H9 (cell line): ENCODE results near the gene UBE2L3. TPM values are rescaled to one million over a fixed set of nuclear protein-coding genes. Genes with fewer than 3 reads are reported as not detected.

Source experiments
- DNase-seq: peaks from one replicate; pipeline ENCODE4 v3.0.0-alpha.2; 2017
- H2AFZ ChIP-seq: one replicate; pipeline ENCODE4 v1.6.1; 2013; ENCODE audit warnings: mild to moderate bottlenecking, low read length, control low read depth, moderate library complexity
- H2AK5ac ChIP-seq: 2 replicates; pipeline ENCODE4 v1.6.1; 2013; ENCODE audit warnings: low read length, control low read depth, mixed read lengths; ENCODE audit not compliant: insufficient read length
- H2BK120ac ChIP-seq: one replicate; pipeline ENCODE4 v1.6.1; 2013; ENCODE audit warnings: low read depth, mild to moderate bottlenecking, low read length, control low read depth, inconsistent platforms; ENCODE audit not compliant: poor library complexity, severe bottlenecking
- H2BK12ac ChIP-seq: 2 replicates; pipeline ENCODE4 v1.6.1; 2013; ENCODE audit warnings: low read length, control low read depth, mixed read lengths, low read depth; ENCODE audit not compliant: insufficient read length
- H2BK15ac ChIP-seq: 2 replicates; pipeline ENCODE4 v1.6.1; 2013; ENCODE audit warnings: low read depth, low read length, control low read depth
- H2BK20ac ChIP-seq: one replicate; pipeline ENCODE4 v1.6.1; 2013; ENCODE audit warnings: low read depth, mild to moderate bottlenecking, low read length, control low read depth, inconsistent platforms; ENCODE audit not compliant: poor library complexity, severe bottlenecking
- H2BK5ac ChIP-seq: 2 replicates; pipeline ENCODE4 v1.6.1; 2013; ENCODE audit warnings: low read length, control low read depth, mixed read lengths; ENCODE audit not compliant: insufficient read length
- H3K14ac ChIP-seq: 2 replicates; pipeline ENCODE4 v1.6.1; 2013; ENCODE audit warnings: low read length, control low read depth; ENCODE audit not compliant: insufficient read depth
- H3K18ac ChIP-seq: 2 replicates; pipeline ENCODE4 v1.6.1; 2013; ENCODE audit warnings: low read depth, mild to moderate bottlenecking, mixed read lengths, low read length, control low read depth; ENCODE audit not compliant: insufficient read length
- H3K23ac ChIP-seq: 2 replicates; pipeline ENCODE4 v1.6.1; 2013; ENCODE audit warnings: low read length, control low read depth, mixed read lengths, low read depth; ENCODE audit not compliant: insufficient read length
- H3K23me2 ChIP-seq: 2 replicates; pipeline ENCODE4 v1.6.1; 2013; ENCODE audit warnings: low read depth, mild to moderate bottlenecking, mixed read lengths, low read length, control low read depth; ENCODE audit not compliant: insufficient read length, poor library complexity, severe bottlenecking
- H3K27ac ChIP-seq: 2 replicates; pipeline ENCODE4 v1.5.1; 2013; ENCODE audit warnings: low read length, control low read depth, mixed read lengths, low read depth; ENCODE audit not compliant: insufficient read length
- H3K27me3 ChIP-seq: 2 replicates; pipeline ENCODE4 v1.6.1; 2013; ENCODE audit warnings: low read length, control low read depth, inconsistent platforms; ENCODE audit not compliant: insufficient read depth
- H3K4ac ChIP-seq: 2 replicates; pipeline ENCODE4 v1.6.1; 2013; ENCODE audit warnings: low read depth, mild to moderate bottlenecking, control low read depth, inconsistent platforms, low read length, moderate library complexity
- H3K4me1 ChIP-seq: 2 replicates; pipeline ENCODE4 v1.6.1; 2013; ENCODE audit warnings: low read length, control low read depth, inconsistent platforms; ENCODE audit not compliant: insufficient read depth
- H3K4me2 ChIP-seq: 2 replicates; pipeline ENCODE4 v1.6.1; 2013; ENCODE audit warnings: low read length, control low read depth, mixed read lengths; ENCODE audit not compliant: insufficient read length, insufficient read depth
- H3K56ac ChIP-seq: 2 replicates; pipeline ENCODE4 v1.6.1; 2013; ENCODE audit warnings: low read depth, mild to moderate bottlenecking, mixed read lengths, low read length, control low read depth; ENCODE audit not compliant: insufficient read length
- H3K79me1 ChIP-seq: 2 replicates; pipeline ENCODE4 v1.6.1; 2013; ENCODE audit warnings: low read depth, mild to moderate bottlenecking, moderate library complexity, low read length, control low read depth, inconsistent platforms; ENCODE audit not compliant: insufficient read depth, poor library complexity, severe bottlenecking
- H3K79me2 ChIP-seq: 2 replicates; pipeline ENCODE4 v1.6.1; 2013; ENCODE audit warnings: low read length, control low read depth, inconsistent platforms; ENCODE audit not compliant: insufficient read depth
- H3K9ac ChIP-seq: 2 replicates; pipeline ENCODE4 v1.6.1; 2013; ENCODE audit warnings: low read length, control low read depth, mixed read lengths; ENCODE audit not compliant: insufficient read length; ENCODE audit errors: extremely low read depth
- H3K9me3 ChIP-seq: one replicate; pipeline ENCODE4 v1.6.1; 2013; ENCODE audit warnings: low read depth, low read length, inconsistent platforms; ENCODE audit not compliant: control insufficient read depth
- H3T11ph ChIP-seq: one replicate; pipeline ENCODE4 v1.6.1; 2013; ENCODE audit warnings: mild to moderate bottlenecking, low read length, control low read depth, inconsistent platforms
- H4K20me1 ChIP-seq: one replicate; pipeline ENCODE4 v1.6.1; 2013; ENCODE audit not compliant: control insufficient read depth, insufficient read length, insufficient read depth
- H4K5ac ChIP-seq: 2 replicates; pipeline ENCODE4 v1.6.1; 2013; ENCODE audit warnings: low read depth, mild to moderate bottlenecking, mixed read lengths, low read length, control low read depth; ENCODE audit not compliant: insufficient read length
- H4K8ac ChIP-seq: replicated peaks from 2 replicates; pipeline ENCODE4 v1.6.1; 2013; ENCODE audit warnings: low read length, control low read depth, mixed read lengths, low read depth; ENCODE audit not compliant: insufficient read length
- H4K91ac ChIP-seq: 2 replicates; pipeline ENCODE4 v1.6.1; 2013; ENCODE audit warnings: low read depth, mild to moderate bottlenecking, moderate library complexity, mixed read lengths, low read length, control low read depth; ENCODE audit not compliant: insufficient read length
- H3K27ac Mint-ChIP-seq, 3 experiments: 2 replicates in 2 of 3; 3 replicates in 1 of 3; pipeline ENCODE4 v1.8.0; 2020 to 2021; ENCODE audit warnings: mixed read lengths in 3 of 3, mild to moderate bottlenecking in 1 of 3, moderate library complexity in 1 of 3
- H3K27me3 Mint-ChIP-seq: 2 replicates; pipeline ENCODE4 v1.8.0; 2021; ENCODE audit warnings: low read depth, mild to moderate bottlenecking, moderate library complexity, mixed read lengths
- H3K36me3 Mint-ChIP-seq, 3 experiments: 2 replicates in 2 of 3; 3 replicates in 1 of 3; pipeline ENCODE4 v1.8.0; 2020 to 2021; ENCODE audit warnings: low read depth in 3 of 3, mixed read lengths in 3 of 3; ENCODE audit not compliant: insufficient read depth in 1 of 3
- H3K4me1 Mint-ChIP-seq, 2 experiments: 2 replicates each; pipeline ENCODE4 v1.8.0; 2020; ENCODE audit warnings: mixed read lengths in 2 of 2
- H3K4me3 Mint-ChIP-seq, 2 experiments: 2 replicates in 1 of 2; 3 replicates in 1 of 2; pipeline ENCODE4 v1.8.0; 2020 to 2021; ENCODE audit warnings: mild to moderate bottlenecking in 2 of 2, mixed read lengths in 2 of 2, moderate library complexity in 1 of 2
- H3K9me3 Mint-ChIP-seq, 2 experiments: 2 replicates in 1 of 2; 3 replicates in 1 of 2; pipeline ENCODE4 v1.8.0; 2020; ENCODE audit warnings: mild to moderate bottlenecking in 2 of 2, mixed read lengths in 2 of 2, moderate library complexity in 1 of 2
- whole genome bisulfite sequencing: extraction: QIAGEN DNeasy Blood & Tissue Kit; methylation state at CpG from one replicate; pipeline ENCODE4 v1.1.7; 2013; ENCODE audit warnings: missing lambda C conversion rate, low lambda C conversion rate, mixed read lengths; ENCODE audit not compliant: insufficient read length; ENCODE audit errors: extremely low coverage; 5-methylcytosine and 5-hydroxymethylcytosine counted together
- total RNA-seq: library from RNA; stranded (reverse); gene quantifications from 2 replicates; pipeline ENCODE4 v1.2.1, GENCODE V29; 2021
- TF ChIP-seq, protein P1 (sequence below): fragments of 200-600 bp; sonication (generic); conservative IDR thresholded peaks from 3 replicates; pipeline ENCODE4 v1.8.0; 2021; ENCODE audit warnings: antibody characterized with exemption, mild to moderate bottlenecking

The UBE2L3 gene
- total RNA-seq, 1 experiment from 2014 or later, result 79.7 TPM

GRCh38 chr22:21657020-21657359 is 89.5 kb downstream of the UBE2L3 start:
- Histone ChIP-seq H4K20me1 (no peaks in the 10 kb centered on the region), H3K18ac (peak overlapping the region; percentile 1), H3K9me3 (no peaks in the 10 kb centered on the region), H3K27ac (no peak overlapping the region), H2BK120ac (no peak overlapping the region), H4K5ac (no peak overlapping the region), H3K23me2 (peaks cover 16% of the 10 kb centered on the region), H2BK20ac (no peak overlapping the region), H3K4me2 (peak overlapping the region; percentile 35), H4K8ac (no peak overlapping the region), H3K56ac (no peak overlapping the region), H3K9ac (no peak overlapping the region), H3K4me1 (peaks cover 4% of the 10 kb centered on the region; the same call in 1 of the 2 replicates), H4K91ac (no peak overlapping the region), H3K79me1 (no peaks in the 10 kb centered on the region), H3K79me2 (no peaks in the 10 kb centered on the region), H3K27me3 (no peaks in the 10 kb centered on the region), H3K23ac (no peak overlapping the region), H3K14ac (no peak overlapping the region), H2AFZ (no peak overlapping the region), H3K4ac (no peak overlapping the region), H2BK12ac (no peak overlapping the region), H2BK5ac (no peak overlapping the region), H3T11ph (no peak overlapping the region), H2AK5ac (no peak overlapping the region), H2BK15ac (no peak overlapping the region)
- no CpG with 5 or more reads among the region's 17 CpGs for WGBS
- peaks cover 18% of the 10 kb centered on the region for H3K27me3 Mint-ChIP-seq
- DNase-seq, result no peak
- peak overlapping the region; percentile 56 to 69 for H3K4me3 Mint-ChIP-seq
- H3K36me3 Mint-ChIP-seq, result peaks cover 6 to 22% (median 16%) of the 10 kb centered on the region in 3 experiments; a peak in 5 of 7 replicates
- H3K4me1 Mint-ChIP-seq, result peaks cover 16 to 18% of the 10 kb centered on the region in 2 experiments
- TF ChIP-seq, protein P1, sequence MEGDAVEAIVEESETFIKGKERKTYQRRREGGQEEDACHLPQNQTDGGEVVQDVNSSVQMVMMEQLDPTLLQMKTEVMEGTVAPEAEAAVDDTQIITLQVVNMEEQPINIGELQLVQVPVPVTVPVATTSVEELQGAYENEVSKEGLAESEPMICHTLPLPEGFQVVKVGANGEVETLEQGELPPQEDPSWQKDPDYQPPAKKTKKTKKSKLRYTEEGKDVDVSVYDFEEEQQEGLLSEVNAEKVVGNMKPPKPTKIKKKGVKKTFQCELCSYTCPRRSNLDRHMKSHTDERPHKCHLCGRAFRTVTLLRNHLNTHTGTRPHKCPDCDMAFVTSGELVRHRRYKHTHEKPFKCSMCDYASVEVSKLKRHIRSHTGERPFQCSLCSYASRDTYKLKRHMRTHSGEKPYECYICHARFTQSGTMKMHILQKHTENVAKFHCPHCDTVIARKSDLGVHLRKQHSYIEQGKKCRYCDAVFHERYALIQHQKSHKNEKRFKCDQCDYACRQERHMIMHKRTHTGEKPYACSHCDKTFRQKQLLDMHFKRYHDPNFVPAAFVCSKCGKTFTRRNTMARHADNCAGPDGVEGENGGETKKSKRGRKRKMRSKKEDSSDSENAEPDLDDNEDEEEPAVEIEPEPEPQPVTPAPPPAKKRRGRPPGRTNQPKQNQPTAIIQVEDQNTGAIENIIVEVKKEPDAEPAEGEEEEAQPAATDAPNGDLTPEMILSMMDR, result no peak
- H3K9me3 Mint-ChIP-seq, result no peaks in the 10 kb centered on the region
- H3K27ac Mint-ChIP-seq, result peak overlapping the region in 2 of 3 experiments; percentile 13 to 32; a peak in 3 of 7 replicates
